Epithelial cell of proximal tubule (primary cell): ENCODE measurements around the gene KLF13. TPM values are rescaled to one million over a fixed set of nuclear protein-coding genes. Genes with fewer than 3 reads are reported as not detected.

Experiments
- DNase-seq: peaks from one replicate; pipeline ENCODE4 v3.0.0-alpha.2; 2011; ENCODE audit warnings: low read depth
- H3K4me3 ChIP-seq: 2 replicates; pipeline ENCODE4 v1.5.1; 2011; ENCODE audit warnings: low read depth, mild to moderate bottlenecking, low read length
- total RNA-seq: library from RNA; depleted of rRNA; stranded (reverse); fragments of >200 nt; gene quantifications from 2 replicates; pipeline ENCODE4 v1.2.3, GENCODE V29; 2015
- TF ChIP-seq, protein P1 (sequence below): conservative IDR thresholded peaks from 2 replicates; pipeline ENCODE4 v1.5.1; 2012; ENCODE audit warnings: low read depth, mild to moderate bottlenecking, low read length

KLF13 gene
- total RNA-seq, 1 donor from 2014 or later = 66.2 TPM

DNA sequence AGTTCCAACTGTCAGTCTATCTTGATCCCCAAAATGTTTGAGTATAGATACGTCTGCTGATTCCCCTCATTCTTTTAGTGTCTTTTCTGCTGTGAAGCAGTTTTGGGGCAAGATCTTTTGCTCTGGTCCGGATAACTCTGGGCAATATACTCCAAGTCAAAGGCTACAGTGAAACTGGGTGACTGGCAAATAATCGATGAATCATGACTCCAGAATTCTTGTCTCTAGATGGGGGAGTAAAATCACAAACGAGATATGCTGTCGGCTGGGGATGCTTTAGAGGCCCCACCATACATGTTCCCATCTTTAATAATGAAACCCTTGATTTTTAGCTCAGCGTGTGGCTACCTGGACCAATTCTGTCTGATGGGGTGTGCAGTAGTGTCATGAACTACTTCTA, 76.5 kb downstream of the KLF13 start:
- no peak for DNase-seq
- no peak overlapping the region for H3K4me3 ChIP-seq
- TF ChIP-seq, protein P1, sequence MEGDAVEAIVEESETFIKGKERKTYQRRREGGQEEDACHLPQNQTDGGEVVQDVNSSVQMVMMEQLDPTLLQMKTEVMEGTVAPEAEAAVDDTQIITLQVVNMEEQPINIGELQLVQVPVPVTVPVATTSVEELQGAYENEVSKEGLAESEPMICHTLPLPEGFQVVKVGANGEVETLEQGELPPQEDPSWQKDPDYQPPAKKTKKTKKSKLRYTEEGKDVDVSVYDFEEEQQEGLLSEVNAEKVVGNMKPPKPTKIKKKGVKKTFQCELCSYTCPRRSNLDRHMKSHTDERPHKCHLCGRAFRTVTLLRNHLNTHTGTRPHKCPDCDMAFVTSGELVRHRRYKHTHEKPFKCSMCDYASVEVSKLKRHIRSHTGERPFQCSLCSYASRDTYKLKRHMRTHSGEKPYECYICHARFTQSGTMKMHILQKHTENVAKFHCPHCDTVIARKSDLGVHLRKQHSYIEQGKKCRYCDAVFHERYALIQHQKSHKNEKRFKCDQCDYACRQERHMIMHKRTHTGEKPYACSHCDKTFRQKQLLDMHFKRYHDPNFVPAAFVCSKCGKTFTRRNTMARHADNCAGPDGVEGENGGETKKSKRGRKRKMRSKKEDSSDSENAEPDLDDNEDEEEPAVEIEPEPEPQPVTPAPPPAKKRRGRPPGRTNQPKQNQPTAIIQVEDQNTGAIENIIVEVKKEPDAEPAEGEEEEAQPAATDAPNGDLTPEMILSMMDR = no peak

DNA sequence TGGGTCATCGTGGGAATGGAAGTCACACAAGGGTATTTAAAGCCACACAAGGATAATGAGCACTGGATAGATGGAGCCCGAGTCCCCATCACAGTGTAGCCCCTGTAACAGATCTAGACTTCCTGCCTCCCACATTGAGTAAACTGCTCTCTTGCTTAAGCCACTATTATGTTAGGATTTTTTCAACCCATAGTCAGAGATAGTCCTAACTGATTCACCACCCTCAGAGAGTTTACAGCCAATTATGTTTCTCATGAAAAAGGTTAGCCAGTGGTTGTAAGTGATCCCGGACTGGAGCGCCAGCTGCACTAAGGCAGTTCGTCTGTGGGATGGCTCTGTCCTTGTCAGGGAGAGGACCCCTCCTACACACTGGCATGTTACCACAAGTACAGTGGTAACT, 77.0 kb downstream of the KLF13 start:
- no peak for DNase-seq
- H3K4me3 ChIP-seq = no peak overlapping the region
- TF ChIP-seq, protein P1 = no peak

DNA sequence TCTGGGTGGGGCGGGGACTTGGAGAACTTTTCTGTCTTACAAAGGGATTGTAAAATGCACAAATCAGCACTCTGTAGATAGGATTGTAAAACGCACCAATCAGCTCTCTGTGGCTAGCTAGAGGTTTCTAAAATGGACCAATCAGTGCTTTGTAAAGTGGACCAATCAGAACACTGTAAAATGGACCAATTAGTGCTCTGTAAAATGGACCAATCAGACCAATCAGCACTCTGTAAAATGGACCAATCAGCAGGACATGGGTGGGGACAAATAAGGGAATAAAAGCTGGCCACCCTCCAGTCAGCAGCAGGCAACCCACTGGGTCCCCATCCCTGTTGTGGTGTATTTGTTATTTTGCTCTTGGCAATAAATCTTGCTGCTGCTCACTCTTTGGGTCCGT, 77.7 kb downstream of the KLF13 start:
- DNase-seq = no peak
- TF ChIP-seq, protein P1 = no peak
- no peak overlapping the region for H3K4me3 ChIP-seq

DNA sequence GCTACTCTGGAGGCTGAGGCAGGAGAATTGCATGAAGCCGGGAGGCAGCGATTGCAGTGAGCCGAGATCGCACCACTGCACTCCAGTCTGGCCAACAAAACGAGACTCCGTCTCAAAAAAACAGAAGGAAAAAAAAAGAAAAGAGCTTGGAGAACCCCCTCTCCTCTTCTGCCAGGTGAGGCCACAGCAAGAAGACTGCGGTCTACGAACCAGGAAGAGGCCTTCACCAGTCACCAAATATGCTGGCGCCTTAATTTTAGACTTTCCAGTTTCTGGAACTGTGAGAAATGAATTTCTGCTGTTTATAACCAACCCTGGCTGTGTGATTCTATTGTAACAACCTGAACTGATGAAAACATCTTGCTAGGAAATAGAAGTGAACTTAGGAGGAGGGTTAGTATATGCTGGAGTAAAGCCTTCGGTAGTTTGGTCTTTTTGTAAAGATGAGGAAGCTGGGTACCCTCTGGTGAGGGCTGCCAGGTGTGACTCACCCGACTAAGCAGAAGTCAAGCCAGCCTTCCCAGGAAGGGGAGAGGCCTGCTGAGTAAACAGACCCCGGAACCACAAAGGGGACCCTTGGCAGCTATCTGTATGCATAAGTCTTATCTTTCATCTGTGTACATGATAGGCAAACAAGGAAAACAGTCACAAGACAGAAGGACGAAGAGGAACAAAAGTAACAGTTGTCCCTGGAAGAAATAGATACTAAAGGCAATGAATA, 78.7 kb downstream of the KLF13 start:
- H3K4me3 ChIP-seq = no peak overlapping the region
- TF ChIP-seq, protein P1 = no peak
- no peak for DNase-seq

DNA sequence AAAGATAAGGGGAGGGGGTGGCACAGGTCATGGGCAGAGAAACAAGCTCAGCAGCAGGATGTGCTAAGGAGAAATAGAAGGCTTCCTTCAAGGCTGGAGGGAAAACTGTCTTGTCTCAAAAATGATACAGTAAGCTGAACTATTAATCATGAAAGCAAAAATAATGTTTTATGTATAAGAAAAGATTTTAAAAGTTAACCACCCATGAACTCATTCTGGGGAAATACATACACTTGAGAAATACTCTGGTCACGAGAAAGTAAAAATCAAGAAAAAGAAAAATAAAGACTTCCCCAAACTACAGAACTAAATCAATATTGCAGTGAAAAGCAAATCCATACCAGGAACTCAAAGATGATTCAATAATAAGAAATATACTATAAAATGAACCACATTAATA, 80.7 kb downstream of the KLF13 start:
- TF ChIP-seq, protein P1 = no peak
- DNase-seq = no peak
- H3K4me3 ChIP-seq = no peak overlapping the region

DNA sequence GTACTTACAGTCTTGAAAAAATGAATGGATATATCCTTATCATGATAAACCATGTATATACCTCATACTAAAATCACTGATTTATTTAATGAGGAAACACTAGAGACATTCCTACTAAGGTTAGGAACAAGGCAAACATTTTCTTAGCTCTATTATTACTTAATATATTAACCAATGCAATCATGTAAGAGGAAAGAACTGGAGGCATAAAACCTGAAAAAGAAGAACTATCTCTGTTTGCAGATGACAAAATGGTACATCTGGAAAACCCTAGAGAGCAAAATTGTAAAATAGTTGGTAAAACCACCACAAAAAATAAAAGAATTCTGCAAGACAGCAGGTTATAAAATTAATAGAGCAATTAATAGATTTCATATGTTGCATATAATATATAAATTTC, 81.2 kb downstream of the KLF13 start:
- H3K4me3 ChIP-seq = no peak overlapping the region
- TF ChIP-seq, protein P1 = no peak
- DNase-seq = no peak

DNA sequence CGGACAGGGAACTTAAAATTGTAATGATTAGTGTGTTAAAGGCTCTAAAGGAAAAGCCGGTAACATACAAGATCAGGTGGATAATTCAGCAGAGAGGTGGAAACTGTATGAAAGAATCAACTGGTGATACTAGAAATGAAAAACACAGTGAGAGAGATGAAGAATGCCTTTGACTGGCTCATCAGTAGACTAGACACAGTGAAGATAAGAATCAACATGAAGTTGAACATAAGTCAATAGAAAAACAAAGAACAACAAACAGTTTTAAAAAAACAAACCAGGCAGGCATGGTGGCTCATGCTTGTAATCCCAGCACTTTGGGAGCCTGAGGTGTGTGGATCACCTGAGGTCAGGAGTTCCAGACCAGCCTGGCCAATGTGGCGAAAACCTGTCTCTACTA, 82.1 kb downstream of the KLF13 start:
- H3K4me3 ChIP-seq = no peak overlapping the region
- DNase-seq = no peak
- TF ChIP-seq, protein P1 = no peak
